AG10803 (cell line): ENCODE data around the gene LMO3.

Experiments used
- DNase-seq: peaks from one replicate; pipeline ENCODE4 v3.0.0; 2010; ENCODE audit warnings: low read depth
- H3K4me3 ChIP-seq: 2 replicates; pipeline ENCODE4 v1.5.1; 2011; ENCODE audit warnings: mild to moderate bottlenecking, low read length, control low read depth
- TF ChIP-seq, protein P1 (sequence below): conservative IDR thresholded peaks from 2 replicates; pipeline ENCODE4 v1.5.1; 2011; ENCODE audit warnings: mild to moderate bottlenecking, low read length, control low read depth, inconsistent platforms

Gene LMO3

GRCh38 chr12:16607906-16608775 lies 2.2 kb upstream of the LMO3 start:
- no peak for DNase-seq
- TF ChIP-seq, protein P1, sequence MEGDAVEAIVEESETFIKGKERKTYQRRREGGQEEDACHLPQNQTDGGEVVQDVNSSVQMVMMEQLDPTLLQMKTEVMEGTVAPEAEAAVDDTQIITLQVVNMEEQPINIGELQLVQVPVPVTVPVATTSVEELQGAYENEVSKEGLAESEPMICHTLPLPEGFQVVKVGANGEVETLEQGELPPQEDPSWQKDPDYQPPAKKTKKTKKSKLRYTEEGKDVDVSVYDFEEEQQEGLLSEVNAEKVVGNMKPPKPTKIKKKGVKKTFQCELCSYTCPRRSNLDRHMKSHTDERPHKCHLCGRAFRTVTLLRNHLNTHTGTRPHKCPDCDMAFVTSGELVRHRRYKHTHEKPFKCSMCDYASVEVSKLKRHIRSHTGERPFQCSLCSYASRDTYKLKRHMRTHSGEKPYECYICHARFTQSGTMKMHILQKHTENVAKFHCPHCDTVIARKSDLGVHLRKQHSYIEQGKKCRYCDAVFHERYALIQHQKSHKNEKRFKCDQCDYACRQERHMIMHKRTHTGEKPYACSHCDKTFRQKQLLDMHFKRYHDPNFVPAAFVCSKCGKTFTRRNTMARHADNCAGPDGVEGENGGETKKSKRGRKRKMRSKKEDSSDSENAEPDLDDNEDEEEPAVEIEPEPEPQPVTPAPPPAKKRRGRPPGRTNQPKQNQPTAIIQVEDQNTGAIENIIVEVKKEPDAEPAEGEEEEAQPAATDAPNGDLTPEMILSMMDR = no peak

DNA sequence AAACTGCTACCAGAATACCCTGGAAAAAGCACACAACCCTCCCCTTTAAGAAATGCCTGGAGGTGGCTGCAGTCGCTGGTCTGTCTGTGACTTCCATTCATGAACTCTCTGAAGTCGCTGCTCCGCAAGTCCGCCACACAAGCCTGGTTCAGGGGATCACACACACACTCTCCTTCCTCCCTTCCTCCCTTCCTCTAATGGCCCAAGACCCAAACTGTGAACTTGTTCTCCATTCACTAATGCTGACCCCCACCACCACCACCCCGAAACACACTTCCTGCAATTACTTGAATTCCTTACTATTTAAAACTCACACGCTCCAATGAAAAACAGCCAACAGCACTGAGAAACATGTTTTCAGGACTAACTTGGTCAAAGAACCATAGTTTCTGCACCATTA lies 1.0 kb upstream of the LMO3 start:
- TF ChIP-seq, protein P1 = no peak
- DNase-seq = no peak
- peak overlapping the region; percentile 63 for H3K4me3 ChIP-seq

More at GRCh38 chr12:16607906-16608775, 2.2 kb upstream of the LMO3 start:
- no peak overlapping the region for H3K4me3 ChIP-seq

GRCh38 chr12:16606201-16606849 lies 363 bp upstream of the LMO3 start:
- H3K4me3 ChIP-seq = peak overlapping the region; percentile 63
- peak; percentile 8 for DNase-seq
- TF ChIP-seq, protein P1 = no peak

GRCh38 chr12:16605642-16606116 lies 283 bp downstream of the LMO3 start:
- DNase-seq = peak; percentile 11
- H3K4me3 ChIP-seq = peak overlapping the region; percentile 63
- TF ChIP-seq, protein P1 = no peak

DNA sequence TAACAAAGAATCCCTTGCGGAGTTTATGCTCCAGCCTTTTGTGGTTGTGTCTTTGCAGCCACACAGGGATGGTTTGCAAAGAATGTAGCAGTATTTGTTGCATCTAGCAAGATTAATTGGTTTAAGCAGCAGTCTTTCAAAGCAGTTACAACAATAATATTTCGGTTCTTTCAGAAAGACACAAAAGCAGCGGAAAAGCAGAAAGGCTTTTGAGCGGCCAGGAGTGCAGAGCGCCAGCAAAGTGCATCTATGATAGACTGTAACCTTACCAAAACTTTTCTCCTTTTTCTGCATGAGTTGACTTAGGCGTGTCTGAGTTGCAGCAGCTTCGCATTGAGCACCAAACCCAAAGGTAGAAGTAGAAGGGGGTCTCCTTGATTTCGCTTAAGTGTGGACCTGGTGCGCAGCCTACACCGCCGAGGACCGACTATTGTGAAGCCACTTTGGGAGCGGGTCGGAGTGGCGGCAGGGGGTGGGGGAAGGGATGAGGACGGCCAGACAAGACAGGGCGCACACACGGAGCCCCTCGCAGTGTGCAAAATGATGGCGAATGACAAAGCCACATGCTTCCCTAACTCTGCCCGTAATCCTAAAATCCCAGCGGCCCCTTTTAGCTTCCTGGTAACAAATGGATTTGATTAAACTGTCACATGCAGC lies 1.2 kb downstream of the LMO3 start:
- TF ChIP-seq, protein P1 = no peak
- no peak for DNase-seq
- H3K4me3 ChIP-seq = no peak overlapping the region

DNA sequence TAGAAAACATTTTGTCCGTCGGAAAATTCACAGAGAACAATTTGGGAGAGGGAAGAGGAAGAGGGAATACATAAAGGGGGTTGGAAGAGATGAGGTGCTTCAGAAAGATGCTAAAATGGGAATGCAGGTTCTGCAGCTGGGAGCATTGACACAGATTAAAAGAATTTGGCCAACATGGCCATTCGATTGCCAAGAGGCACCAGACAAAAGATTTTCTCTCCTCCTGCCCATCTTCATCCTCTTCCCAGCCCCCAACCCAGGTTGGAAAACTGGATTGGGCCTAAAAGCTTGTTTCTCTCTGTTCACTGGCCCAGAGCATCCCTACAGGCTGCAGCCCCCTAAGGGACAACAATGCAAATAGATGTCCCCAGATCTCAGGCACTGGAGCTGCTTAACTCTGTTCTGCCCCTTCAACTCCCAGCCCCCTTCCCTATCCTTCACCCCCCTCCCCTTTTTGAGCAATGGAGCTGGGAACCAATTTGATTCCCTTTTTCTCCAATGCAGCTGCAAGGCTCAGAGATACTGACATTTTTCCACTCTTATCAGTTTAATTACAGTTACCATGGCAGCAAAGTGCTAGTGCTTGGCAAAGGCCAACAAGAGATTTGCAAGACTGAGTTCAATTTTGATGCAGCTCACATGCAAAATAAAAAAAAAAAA lies 1.9 kb downstream of the LMO3 start:
- TF ChIP-seq, protein P1 = no peak
- DNase-seq = no peak
- no peak overlapping the region for H3K4me3 ChIP-seq
